GM12878 (cell line): ENCODE results near the gene TXNL4A. TPM values are rescaled to one million over a fixed set of nuclear protein-coding genes. Genes with fewer than 3 reads are reported as not detected.

Experiments
- ASH2L ChIP-seq: fragments of 300-600, 200-600 bp; sonication (generic); IDR thresholded peaks from 2 replicates; pipeline ENCODE4 v1.6.1; 2017; ENCODE audit warnings: low read depth, mild to moderate bottlenecking, borderline replicate concordance
- CBFB ChIP-seq: IDR thresholded peaks from 2 replicates; pipeline ENCODE4 v1.6.1; 2016; ENCODE audit warnings: antibody characterized with exemption, low read depth
- CREM ChIP-seq: IDR thresholded peaks from 2 replicates; pipeline ENCODE4 v1.6.1; 2014; ENCODE audit warnings: antibody characterized with exemption, low read depth
- E2F4 ChIP-seq: IDR thresholded peaks from 2 replicates; pipeline ENCODE4 v1.6.1; 2012; ENCODE audit warnings: low read depth, low read length, improper control_type of control experiment
- E2F8 ChIP-seq: fragments of 450-650 bp; IDR thresholded peaks from 2 replicates; pipeline ENCODE4 v1.6.1; 2018; ENCODE audit warnings: mild to moderate bottlenecking, low read depth, moderate library complexity; ENCODE audit not compliant: partially characterized antibody
- IRF5 ChIP-seq: fragments of 450-650 bp; IDR thresholded peaks from 2 replicates; pipeline ENCODE4 v1.6.1; 2017; ENCODE audit warnings: borderline replicate concordance
- KDM1A ChIP-seq: fragments of 200-600 bp; sonication (generic); IDR thresholded peaks from 2 replicates; pipeline ENCODE4 v1.6.1; 2016; ENCODE audit warnings: borderline replicate concordance
- MEF2A ChIP-seq: IDR thresholded peaks from 2 replicates; pipeline ENCODE4 v1.6.1; 2011; ENCODE audit warnings: low read depth, mild to moderate bottlenecking, low read length, moderate library complexity; ENCODE audit not compliant: insufficient read depth
- MLLT1 ChIP-seq: fragments of 450-650 bp; IDR thresholded peaks from 2 replicates; pipeline ENCODE4 v1.6.1; 2016; ENCODE audit warnings: mild to moderate bottlenecking
- NFIC ChIP-seq: IDR thresholded peaks from 2 replicates; pipeline ENCODE4 v1.6.1; 2012; ENCODE audit warnings: low read depth, mild to moderate bottlenecking, inconsistent platforms, low read length, moderate library complexity
- PBX3 ChIP-seq: IDR thresholded peaks from 2 replicates; pipeline ENCODE4 v1.6.1; 2011; ENCODE audit warnings: mild to moderate bottlenecking, low read depth, low read length, moderate library complexity; ENCODE audit not compliant: insufficient replicate concordance
- RCOR1 ChIP-seq: conservative IDR thresholded peaks from 2 replicates; pipeline ENCODE4 v1.6.1; 2012; ENCODE audit warnings: low read depth, low read length, improper control_type of control experiment
- SMARCA5 ChIP-seq: fragments of 450-650 bp; IDR thresholded peaks from 2 replicates; pipeline ENCODE4 v1.6.1; 2017; ENCODE audit warnings: mild to moderate bottlenecking
- SREBF2 ChIP-seq: IDR thresholded peaks from 2 replicates; pipeline ENCODE4 v1.6.1; 2012; ENCODE audit warnings: mild to moderate bottlenecking, low read length
- TBL1XR1 ChIP-seq: IDR thresholded peaks from 2 replicates; pipeline ENCODE4 v1.6.1; 2012; ENCODE audit warnings: low read depth, low read length, improper control_type of control experiment
- TCF12 ChIP-seq: IDR thresholded peaks from 2 replicates; pipeline ENCODE4 v1.6.1; 2011; ENCODE audit warnings: low read depth, mild to moderate bottlenecking, low read length
- YBX1 ChIP-seq: fragments of 450-650 bp; IDR thresholded peaks from 2 replicates; pipeline ENCODE4 v1.6.1; 2016; ENCODE audit warnings: antibody characterized with exemption
- ZBTB4 ChIP-seq: fragments of 450-650 bp; formaldehyde crosslinking; IDR thresholded peaks from 2 replicates; pipeline ENCODE4 v1.4.0; 2022; ENCODE audit warnings: mild to moderate bottlenecking, moderate library complexity
- polyA plus RNA-seq, 11 experiments: library from polyadenylated mRNA; depleted of rRNA in 4 of 11; unstranded in 6 of 11; stranded (reverse) in 5 of 11; fragments of >200 nt; fragmentation: Nextera tagmentation in 4 of 11; fragmentation: Illumina TruSeq in 1 of 11; extraction: Ambion mirVana in 4 of 11; extraction: Trizol in 1 of 11; gene quantifications; 1 replicate in 1 of 11; 2 replicates in 10 of 11; pipeline versions ENCODE4 v1.2.1 to v1.2.3, GENCODE V29; 2011 to 2016; ENCODE audit warnings: inconsistent platforms in 2 of 11, missing spikeins in 2 of 11, low read depth in 1 of 11
- total RNA-seq, 4 experiments: library from RNA; depleted of rRNA in 3 of 4; stranded (reverse); fragments of >200 nt in 3 of 4; fragmentation: Illumina TruSeq in 1 of 4; extraction: Trizol in 1 of 4; gene quantifications; 2 replicates each; pipeline versions ENCODE4 v1.2.1 to v1.2.3, GENCODE V29; 2013 to 2021

Gene TXNL4A
- total and polyA plus RNA-seq, 10 of the 15 experiments (the other 5 are each of a cell fraction or from before 2014, with no cell fraction given) = 38.4 to 329 (median 128) TPM

- TF ChIP-seq CREM (peak; percentile 34; the same call in 1 of the 2 replicates), MEF2A (no peak), IRF5 (0 out of 2 replicates have a peak, but pooled peaks have one; percentile 30), KDM1A (no peak), RCOR1 (no peak), YBX1 (no peak), TBL1XR1 (no peak), MLLT1 (peak; percentile 94), NFIC (no peak), E2F8 (no peak), ZBTB4 (CRISPR knock-in tag) (no peak), TCF12 (peak; percentile 1; the same call in 1 of the 2 replicates), ASH2L (no peak), SREBF2 (no peak), CBFB (0 out of 2 replicates have a peak, but pooled peaks have one; percentile 23), PBX3 (peak; percentile 62), E2F4 (no peak), SMARCA5 (peak; percentile 69; the same call in 1 of the 2 replicates)
These were observed 45.1 kb upstream of the TXNL4A start (continued) for GRCh38 chr18:80033181-80034067.
